GM19467 (cell line): ENCODE data around the gene TCERG1L.

Experiments used
- ATAC-seq: cut with Tn5 transposase; IDR thresholded peaks from one replicate; pipeline ENCODE4 v1.9.1; 2021; ENCODE audit warnings: mild to moderate bottlenecking, moderate library complexity; ENCODE audit not compliant: unreplicated experiment

TCERG1L gene

GRCh38 chr10:131131726-131132591, 179.6 kb downstream of the TCERG1L start:
- ATAC-seq, result no peak

- no peak for ATAC-seq
Observed at GRCh38 chr10:131130025-131130424, 181.5 kb downstream of the TCERG1L start.

- ATAC-seq, result no peak
Observed at GRCh38 chr10:131129544-131129943, 182.0 kb downstream of the TCERG1L start.

- ATAC-seq, result no peak
Observed at GRCh38 chr10:131128731-131129130, 182.8 kb downstream of the TCERG1L start.

- ATAC-seq, result no peak
Observed at GRCh38 chr10:131127610-131128009, 183.9 kb downstream of the TCERG1L start.

- no peak for ATAC-seq
Observed at GRCh38 chr10:131127138-131127589, 184.4 kb downstream of the TCERG1L start.

- no peak for ATAC-seq
Observed at GRCh38 chr10:131126321-131127137, 185.0 kb downstream of the TCERG1L start.

GRCh38 chr10:131125511-131126225, 185.9 kb downstream of the TCERG1L start:
- ATAC-seq, result no peak

GRCh38 chr10:131124945-131125344, 186.6 kb downstream of the TCERG1L start:
- no peak for ATAC-seq

- ATAC-seq, result no peak
Observed at GRCh38 chr10:131123496-131123895, 188.0 kb downstream of the TCERG1L start.

GRCh38 chr10:131121511-131122035, 189.9 kb downstream of the TCERG1L start:
- no peak for ATAC-seq

GRCh38 chr10:131119626-131120355, 191.7 kb downstream of the TCERG1L start:
- ATAC-seq, result no peak

GRCh38 chr10:131117416-131118212, 193.9 kb downstream of the TCERG1L start:
- ATAC-seq, result no peak

GRCh38 chr10:131116991-131117375, 194.5 kb downstream of the TCERG1L start:
- no peak for ATAC-seq

- ATAC-seq, result no peak
Observed at GRCh38 chr10:131116216-131116990, 195.1 kb downstream of the TCERG1L start.

- ATAC-seq, result no peak
Observed at GRCh38 chr10:131115801-131116200, 195.7 kb downstream of the TCERG1L start.

GRCh38 chr10:131115321-131115720, 196.2 kb downstream of the TCERG1L start:
- no peak for ATAC-seq

GRCh38 chr10:131114846-131115245, 196.7 kb downstream of the TCERG1L start:
- ATAC-seq, result no peak
